ENCODE results near the gene MICAL2.

MICAL2 gene

GRCh38 chr11:12271826-12272366 lies 161.5 kb downstream of the MICAL2 start:
- no peak for DNase-seq (ENCODE audit: low read depth in 3 of 3)

GRCh38 chr11:12272821-12273617 lies 162.6 kb downstream of the MICAL2 start:
- no peak for DNase-seq (ENCODE audit: low read depth in 3 of 3)

GRCh38 chr11:12273618-12273995 lies 163.2 kb downstream of the MICAL2 start:
- no peak for DNase-seq (ENCODE audit: low read depth in 3 of 3)

GRCh38 chr11:12274056-12274455 lies 163.7 kb downstream of the MICAL2 start:
- no peak for DNase-seq (ENCODE audit: low read depth in 3 of 3)

- no peak for DNase-seq (ENCODE audit: low read depth in 3 of 3)
Observed at GRCh38 chr11:12274558-12275197, 164.3 kb downstream of the MICAL2 start.

GRCh38 chr11:12275818-12276217 lies 165.4 kb downstream of the MICAL2 start:
- DNase-seq (ENCODE audit: low read depth in 3 of 3): no peak

GRCh38 chr11:12276356-12276755 lies 166.0 kb downstream of the MICAL2 start:
- no peak for DNase-seq (ENCODE audit: low read depth in 3 of 3)

- DNase-seq (ENCODE audit: low read depth in 3 of 3): no peak
Observed at GRCh38 chr11:12276831-12277475, 166.6 kb downstream of the MICAL2 start.

GRCh38 chr11:12278766-12279671 lies 168.6 kb downstream of the MICAL2 start:
- no peak for DNase-seq (ENCODE audit: low read depth in 3 of 3)

- no peak for DNase-seq (ENCODE audit: low read depth in 3 of 3)
Observed at GRCh38 chr11:12279672-12280108, 169.3 kb downstream of the MICAL2 start.

GRCh38 chr11:12280199-12280837 lies 169.9 kb downstream of the MICAL2 start:
- no peak for DNase-seq (ENCODE audit: low read depth in 3 of 3)

GRCh38 chr11:12280838-12281565 lies 170.6 kb downstream of the MICAL2 start:
- peak in 1 of 3 experiments; percentile 19 for DNase-seq (ENCODE audit: low read depth in 3 of 3)

GRCh38 chr11:12281571-12282478 lies 171.4 kb downstream of the MICAL2 start:
- DNase-seq (ENCODE audit: low read depth in 3 of 3): peak; percentile 60 to 76 (median 72)

- no peak for DNase-seq (ENCODE audit: low read depth in 3 of 3)
Observed at GRCh38 chr11:12282676-12283075, 172.3 kb downstream of the MICAL2 start.

- DNase-seq (ENCODE audit: low read depth in 3 of 3): no peak
Observed at GRCh38 chr11:12284316-12285050, 174.1 kb downstream of the MICAL2 start.

- DNase-seq (ENCODE audit: low read depth in 3 of 3): no peak
Observed at GRCh38 chr11:12285106-12285505, 174.7 kb downstream of the MICAL2 start.

GRCh38 chr11:12285811-12286222 lies 175.4 kb downstream of the MICAL2 start:
- DNase-seq (ENCODE audit: low read depth in 3 of 3): no peak

GRCh38 chr11:12286606-12287005 lies 176.2 kb downstream of the MICAL2 start:
- DNase-seq (ENCODE audit: low read depth in 3 of 3): no peak

Measured in stimulated activated CD4-positive, alpha-beta T cell treated with anti-CD3 and anti-CD28 coated beads, TNF-alpha, amount 100 ng/mL, for 24 hours (primary cell).